ENCODE results near the gene OXT.
"Not testable (repeated sequence)": the region's sequence is repeated elsewhere in the genome, so short reads cannot be mapped to it uniquely, and the experiment has no call there.

The OXT gene

DNA sequence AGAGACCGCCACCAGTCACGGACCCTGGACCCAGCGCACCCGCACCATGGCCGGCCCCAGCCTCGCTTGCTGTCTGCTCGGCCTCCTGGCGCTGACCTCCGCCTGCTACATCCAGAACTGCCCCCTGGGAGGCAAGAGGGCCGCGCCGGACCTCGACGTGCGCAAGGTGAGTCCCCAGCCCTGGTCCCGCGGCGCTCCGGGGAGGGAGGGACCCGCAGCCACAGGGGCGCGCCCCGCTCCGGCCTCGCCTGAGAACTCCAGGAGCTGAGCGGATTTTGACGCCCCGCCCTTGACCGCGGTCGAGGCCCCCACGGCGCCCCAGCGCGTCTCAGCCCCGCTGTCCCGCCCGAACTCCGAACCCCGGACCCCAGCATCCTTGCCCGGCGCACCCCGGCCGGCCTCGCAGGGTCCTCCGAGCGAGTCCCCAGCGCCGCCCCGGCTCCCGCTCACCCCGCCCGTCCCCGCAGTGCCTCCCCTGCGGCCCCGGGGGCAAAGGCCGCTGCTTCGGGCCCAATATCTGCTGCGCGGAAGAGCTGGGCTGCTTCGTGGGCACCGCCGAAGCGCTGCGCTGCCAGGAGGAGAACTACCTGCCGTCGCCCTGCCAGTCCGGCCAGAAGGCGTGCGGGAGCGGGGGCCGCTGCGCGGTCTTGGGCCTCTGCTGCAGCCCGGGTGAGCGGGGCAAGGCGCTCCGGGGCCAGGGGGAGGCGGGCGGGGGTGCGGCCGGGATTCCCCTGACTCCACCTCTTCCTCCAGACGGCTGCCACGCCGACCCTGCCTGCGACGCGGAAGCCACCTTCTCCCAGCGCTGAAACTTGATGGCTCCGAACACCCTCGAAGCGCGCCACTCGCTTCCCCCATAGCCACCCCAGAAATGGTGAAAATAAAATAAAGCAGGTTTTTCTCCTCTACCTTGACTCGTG is at the start of gene OXT:
Gene OXT, plus strand, starts transcription at position 11 of the 920 bp plus-strand sequence. Its CDS starts 36 bp downstream, at position 47.
- ATAC-seq (replicated peaks), result peak; percentile 69 to 81
- Mint-ChIP-seq H3K36me3 (no peaks in the 10 kb centered on the region), H3K4me1 (peaks cover 6 to 31% of the 10 kb centered on the region in 2 donors), H3K9me3 (no peaks in the 10 kb centered on the region), H3K27me3 (peaks cover 12 to 28% of the 10 kb centered on the region in 2 donors), H3K4me3 (peak within 1 kb of the TSS; percentile 77 to 81), H3K27ac (peak within 1 kb of the TSS; percentile 65)
- peak; percentile 26 for DNase-seq

GRCh38 chr20:3021777-3022176 is 49.6 kb upstream of the OXT start:
- ATAC-seq (replicated peaks), result peak; percentile 78 to 87
- peaks cover 12 to 17% of the 10 kb centered on the region in 2 donors for H3K4me1 Mint-ChIP-seq
- no peak overlapping the region for H3K4me3 Mint-ChIP-seq
- no peaks in the 10 kb centered on the region for H3K9me3 Mint-ChIP-seq
- H3K27me3 Mint-ChIP-seq, result no peaks in the 10 kb centered on the region
- no peak for DNase-seq
- H3K27ac Mint-ChIP-seq, result peak overlapping the region; percentile 70
- peaks cover 55 to 68% of the 10 kb centered on the region in 2 donors for H3K36me3 Mint-ChIP-seq

DNA sequence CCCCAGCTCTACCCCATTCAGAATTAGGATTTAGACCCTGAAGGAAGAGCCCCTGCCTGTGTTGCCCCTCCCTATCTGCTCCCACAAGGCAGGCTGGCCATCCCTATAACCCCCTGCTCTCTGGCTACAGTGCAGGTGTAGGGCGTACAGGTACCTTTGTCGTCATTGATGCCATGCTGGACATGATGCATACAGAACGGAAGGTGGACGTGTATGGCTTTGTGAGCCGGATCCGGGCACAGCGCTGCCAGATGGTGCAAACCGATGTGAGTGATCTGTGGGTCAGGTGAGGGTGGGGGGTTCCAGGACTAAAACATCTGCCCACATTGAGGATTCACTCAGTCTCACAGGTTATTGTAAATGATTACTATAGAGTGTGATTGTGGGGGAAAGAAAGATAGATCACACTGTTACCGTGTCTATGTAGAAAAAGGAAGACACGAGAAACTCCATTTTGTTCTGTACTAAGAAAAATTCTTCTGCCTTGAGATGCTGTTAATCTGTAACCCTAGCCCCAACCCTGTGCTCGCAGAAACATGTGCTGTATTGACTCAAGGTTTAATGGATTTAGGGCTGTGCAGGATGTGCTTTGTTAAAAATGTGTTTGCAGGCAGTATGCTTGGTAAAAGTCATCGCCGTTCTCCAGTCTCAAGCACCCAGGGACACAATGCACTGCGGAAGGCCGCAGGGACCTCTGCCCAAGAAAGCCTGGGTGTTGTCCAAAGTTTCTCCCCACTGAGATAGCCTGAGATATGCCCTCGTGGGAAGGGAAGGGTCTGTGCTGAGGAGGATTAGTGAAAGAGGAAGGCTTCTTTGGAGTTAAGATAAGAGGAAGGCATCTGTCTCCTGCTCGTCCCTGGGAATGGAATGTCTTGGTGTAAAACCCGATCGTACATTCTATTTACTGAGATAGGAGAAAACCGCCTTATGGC is 48.6 kb upstream of the OXT start:
- H3K9me3 Mint-ChIP-seq, result not testable (repeated sequence)

DNA sequence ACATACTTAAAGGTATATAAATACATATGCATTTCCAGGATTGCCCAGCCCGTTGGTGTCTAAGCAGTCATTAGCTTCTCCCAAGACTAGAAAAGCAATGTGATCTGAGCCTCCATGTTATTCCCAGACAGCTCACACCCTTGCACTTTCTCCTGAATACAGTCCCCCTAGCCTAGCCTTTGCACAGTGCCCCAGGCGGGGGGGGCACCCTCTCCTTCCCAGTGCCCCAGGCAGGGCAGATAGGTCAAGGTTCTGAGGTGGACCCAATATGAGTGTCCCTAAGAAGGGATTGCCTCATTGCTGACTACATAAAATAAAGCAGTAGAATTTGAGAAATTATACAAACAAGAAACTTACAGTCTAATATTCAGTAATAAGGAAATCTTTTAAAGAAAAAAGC is 43.4 kb upstream of the OXT start:
- H3K4me1 Mint-ChIP-seq, result peaks cover 0 to 5% of the 10 kb centered on the region in 2 donors
- no peak overlapping the region for H3K4me3 Mint-ChIP-seq
- no peak overlapping the region for H3K27ac Mint-ChIP-seq
- no peak for DNase-seq
- peaks cover 36 to 51% of the 10 kb centered on the region in 2 donors for H3K36me3 Mint-ChIP-seq
- ATAC-seq (replicated peaks), result no peak
- no peaks in the 10 kb centered on the region for H3K9me3 Mint-ChIP-seq
- H3K27me3 Mint-ChIP-seq, result no peaks in the 10 kb centered on the region

More for the DNA sequence above, 48.6 kb upstream of the OXT start:
- not testable (repeated sequence) for H3K27me3 Mint-ChIP-seq; H3K4me3 Mint-ChIP-seq; DNase-seq; ATAC-seq (replicated peaks); H3K27ac Mint-ChIP-seq
- Mint-ChIP-seq H3K4me1 (peaks cover 15 to 17% of the 10 kb centered on the region in 2 donors), H3K36me3 (peaks cover 52 to 67% of the 10 kb centered on the region in 2 donors)

DNA sequence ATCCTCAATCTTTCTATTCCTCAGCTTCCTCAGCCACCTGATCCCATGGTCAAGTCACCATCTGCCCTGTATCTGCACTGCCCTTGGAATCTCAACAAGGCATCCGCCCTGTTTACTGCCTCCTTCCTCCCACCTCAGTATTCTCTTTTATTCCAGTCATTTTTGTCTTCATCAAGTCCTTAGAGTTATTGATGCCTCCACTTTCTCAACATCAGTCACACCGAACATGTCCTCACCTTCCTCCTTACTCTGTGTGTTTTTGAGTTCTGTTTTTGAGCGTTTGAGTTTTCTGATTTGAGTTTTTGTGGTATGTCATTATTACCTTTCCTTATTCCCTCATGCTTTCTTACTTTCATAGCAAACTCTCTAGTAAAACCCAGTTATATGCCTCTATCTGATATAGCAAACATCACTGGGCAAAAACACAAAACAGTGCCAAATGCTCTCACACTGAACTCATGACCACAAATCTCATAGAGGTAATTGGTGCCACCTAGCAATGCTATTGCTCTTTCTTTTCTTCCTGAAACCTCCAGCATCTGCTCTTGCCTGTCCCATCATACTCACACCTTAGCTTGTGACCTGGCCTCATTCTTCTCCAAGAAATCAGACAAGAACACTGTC is 39.8 kb upstream of the OXT start:
- H3K36me3 Mint-ChIP-seq, result peaks cover 27 to 48% of the 10 kb centered on the region in 2 donors
- H3K4me1 Mint-ChIP-seq, result peaks cover 0 to 3% of the 10 kb centered on the region in 2 donors
- no peak overlapping the region for H3K4me3 Mint-ChIP-seq
- no peaks in the 10 kb centered on the region for H3K9me3 Mint-ChIP-seq
- ATAC-seq (replicated peaks), result no peak
- H3K27ac Mint-ChIP-seq, result no peak overlapping the region
- H3K27me3 Mint-ChIP-seq, result no peaks in the 10 kb centered on the region
- DNase-seq, result no peak

- no peaks in the 10 kb centered on the region for H3K9me3 Mint-ChIP-seq
- H3K4me1 Mint-ChIP-seq, result no peaks in the 10 kb centered on the region
- no peak for ATAC-seq (replicated peaks)
- no peak for DNase-seq
- H3K36me3 Mint-ChIP-seq, result peaks cover 21 to 38% of the 10 kb centered on the region in 2 donors
- no peak overlapping the region for H3K27ac Mint-ChIP-seq
- no peak overlapping the region for H3K4me3 Mint-ChIP-seq
- H3K27me3 Mint-ChIP-seq, result no peaks in the 10 kb centered on the region
These were observed 38.8 kb upstream of the OXT start for GRCh38 chr20:3032624-3033023.

DNA sequence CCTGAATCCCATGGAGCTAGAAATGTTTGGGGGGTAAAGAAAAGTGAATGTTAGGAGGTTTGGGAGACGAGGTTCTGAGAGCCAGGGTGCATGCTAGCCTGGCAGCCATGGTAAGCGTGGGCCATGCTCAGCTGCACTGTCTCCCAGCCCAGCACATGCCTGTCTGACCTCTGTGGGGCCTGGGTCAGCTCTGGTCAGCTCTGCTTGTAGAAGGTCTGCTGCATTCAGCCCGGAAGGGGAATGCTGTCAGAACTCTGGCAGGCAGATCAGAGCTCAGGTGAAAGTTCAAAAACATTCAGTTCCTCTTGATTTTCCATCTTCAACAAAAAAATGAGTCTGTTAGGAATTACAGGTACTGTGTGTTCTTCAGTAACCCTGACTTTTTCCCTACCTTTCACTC is 33.8 kb upstream of the OXT start:
- Mint-ChIP-seq H3K4me3 (no peak overlapping the region), H3K4me1 (peaks cover 0 to 2% of the 10 kb centered on the region in 2 donors), H3K9me3 (no peaks in the 10 kb centered on the region), H3K36me3 (peaks cover 24 to 49% of the 10 kb centered on the region in 2 donors), H3K27me3 (no peaks in the 10 kb centered on the region), H3K27ac (no peak overlapping the region)
- DNase-seq (no peak), ATAC-seq (replicated peaks) (no peak)

DNA sequence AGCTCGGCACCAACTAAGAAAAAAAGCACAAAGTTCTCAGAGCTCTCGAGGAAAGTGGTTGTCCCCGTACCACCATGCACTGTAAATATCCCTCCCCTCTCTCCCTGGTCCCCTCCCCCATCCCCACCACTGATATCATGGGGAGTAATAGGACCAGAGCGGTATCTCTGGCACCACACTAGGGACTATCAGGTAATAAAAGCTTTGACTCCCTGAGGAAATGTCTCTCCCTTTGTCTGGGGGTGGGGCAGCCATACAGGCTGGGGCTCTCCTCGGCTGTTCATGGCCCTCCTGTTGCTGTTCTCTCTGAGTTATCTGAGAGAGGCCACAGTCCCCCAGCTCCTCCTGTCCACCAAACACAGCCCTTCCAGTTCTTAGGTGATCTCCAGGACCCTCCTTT is 33.0 kb upstream of the OXT start:
- DNase-seq, result no peak
- H3K27ac Mint-ChIP-seq, result peak overlapping the region; percentile 16
- ATAC-seq (replicated peaks), result no peak
- no peak overlapping the region for H3K4me3 Mint-ChIP-seq
- H3K36me3 Mint-ChIP-seq, result peaks cover 24 to 49% of the 10 kb centered on the region in 2 donors
- H3K9me3 Mint-ChIP-seq, result no peaks in the 10 kb centered on the region
- peaks cover 0 to 2% of the 10 kb centered on the region in 2 donors for H3K4me1 Mint-ChIP-seq
- H3K27me3 Mint-ChIP-seq, result no peaks in the 10 kb centered on the region

GRCh38 chr20:3039426-3039825 is 32.0 kb upstream of the OXT start:
- H3K27me3 Mint-ChIP-seq, result no peaks in the 10 kb centered on the region
- no peak for ATAC-seq (replicated peaks)
- no peak for DNase-seq
- H3K27ac Mint-ChIP-seq, result no peak overlapping the region
- peaks cover 2 to 4% of the 10 kb centered on the region in 2 donors for H3K4me1 Mint-ChIP-seq
- no peak overlapping the region for H3K4me3 Mint-ChIP-seq
- no peaks in the 10 kb centered on the region for H3K9me3 Mint-ChIP-seq
- peaks cover 24 to 49% of the 10 kb centered on the region in 2 donors for H3K36me3 Mint-ChIP-seq

- H3K4me3 Mint-ChIP-seq, result no peak overlapping the region
These were observed 31.3 kb upstream of the OXT start for GRCh38 chr20:3040086-3040485.

GRCh38 chr20:3041854-3042409 is 29.5 kb upstream of the OXT start:
- Mint-ChIP-seq H3K36me3 (peaks cover 18 to 35% of the 10 kb centered on the region in 2 donors), H3K4me3 (no peak overlapping the region), H3K4me1 (peaks cover 11 to 21% of the 10 kb centered on the region in 2 donors), H3K27ac (peak overlapping the region; percentile 37), H3K9me3 (no peaks in the 10 kb centered on the region), H3K27me3 (no peaks in the 10 kb centered on the region)
- DNase-seq (no peak), ATAC-seq (replicated peaks) (no peak)

More at GRCh38 chr20:3040086-3040485, 31.3 kb upstream of the OXT start:
- ATAC-seq (replicated peaks) (no peak), DNase-seq (no peak)
- Mint-ChIP-seq H3K27ac (peak overlapping the region; percentile 26), H3K27me3 (no peaks in the 10 kb centered on the region), H3K36me3 (peaks cover 21 to 45% of the 10 kb centered on the region in 2 donors), H3K4me1 (peaks cover 4 to 8% of the 10 kb centered on the region in 2 donors), H3K9me3 (no peaks in the 10 kb centered on the region)

- DNase-seq, result no peak
- H3K36me3 Mint-ChIP-seq, result peaks cover 17 to 36% of the 10 kb centered on the region in 2 donors
- no peaks in the 10 kb centered on the region for H3K9me3 Mint-ChIP-seq
- H3K4me3 Mint-ChIP-seq, result no peak overlapping the region
- H3K27ac Mint-ChIP-seq, result no peak overlapping the region
- no peak for ATAC-seq (replicated peaks)
- H3K4me1 Mint-ChIP-seq, result peaks cover 13 to 28% of the 10 kb centered on the region in 2 donors
- H3K27me3 Mint-ChIP-seq, result no peaks in the 10 kb centered on the region
These were observed 28.8 kb upstream of the OXT start for GRCh38 chr20:3042625-3043024.

- Mint-ChIP-seq H3K4me1 (peaks cover 13 to 35% of the 10 kb centered on the region in 2 donors), H3K27me3 (no peaks in the 10 kb centered on the region), H3K9me3 (no peaks in the 10 kb centered on the region), H3K27ac (peak within 1 kb of the TSS; percentile 53), H3K36me3 (peaks cover 18 to 38% of the 10 kb centered on the region in 2 donors), H3K4me3 (peak within 1 kb of the TSS in 1 of 2 donors; percentile 43)
- ATAC-seq (replicated peaks) (no peak), DNase-seq (no peak)
These were observed 28.1 kb upstream of the OXT start, which contains the start of gene GNRH2 for GRCh38 chr20:3043322-3043721. Gene GNRH2 (plus strand): TSS chr20:3043622. CDS start chr20:3044415, 793 bp downstream.
